ENCODE measurements around the gene LCE3B.

Gene LCE3B

DNA sequence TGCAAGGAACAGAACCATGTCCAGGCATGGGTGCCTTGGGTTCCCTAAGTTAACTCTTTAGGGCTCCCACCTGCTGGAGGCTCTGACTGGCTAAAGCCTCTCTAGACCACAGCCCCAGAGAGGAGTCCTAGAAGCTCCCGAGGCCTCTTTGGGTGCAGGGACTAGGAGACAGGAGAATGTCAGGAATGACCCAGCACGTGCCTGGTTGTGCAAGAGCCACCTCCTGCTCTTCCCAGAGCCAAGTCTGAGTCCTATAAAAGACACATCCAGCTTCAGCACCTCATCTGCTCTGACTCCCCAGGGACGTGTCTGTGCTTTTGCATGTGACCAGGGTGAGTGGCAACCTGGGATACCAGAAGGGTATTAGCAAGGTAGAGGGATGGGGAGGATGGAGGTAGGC, 49.5 kb downstream of the LCE3B start, which contains the start of gene LCE2D:
Gene LCE2D (plus strand): TSS at position 283 of the 400 bp plus-strand sequence. CDS start 726 bp downstream, outside the sequence.
- DNase-seq = no peak
